Activated CD4-positive, alpha-beta T cell treated with anti-CD3 and anti-CD28 coated beads, Interleukin-2, amount 10 ng/mL, durations not matched to agents 24 days and 14 days (primary cell): Measurements from ENCODE around the gene PLA2G10. TPM values are rescaled to one million over a fixed set of nuclear protein-coding genes. Genes with fewer than 3 reads are reported as not detected.

ENCODE experiments used
- DNase-seq: peaks from one replicate; pipeline ENCODE4 v3.0.0; 2022
- H3K27ac Mint-ChIP-seq: one replicate; pipeline ENCODE4 v1.8.0; 2022; ENCODE audit warnings: mild to moderate bottlenecking, mixed read lengths
- H3K27me3 Mint-ChIP-seq: one replicate; pipeline ENCODE4 v1.8.0; 2022; ENCODE audit warnings: mixed read lengths
- H3K36me3 Mint-ChIP-seq: one replicate; pipeline ENCODE4 v1.8.0; 2022; ENCODE audit warnings: low read depth, mild to moderate bottlenecking, mixed read lengths
- H3K4me1 Mint-ChIP-seq: one replicate; pipeline ENCODE4 v1.8.0; 2021; ENCODE audit warnings: mixed read lengths
- H3K4me3 Mint-ChIP-seq: one replicate; pipeline ENCODE4 v1.8.0; 2022; ENCODE audit warnings: mild to moderate bottlenecking, moderate library complexity, mixed read lengths
- H3K9me3 Mint-ChIP-seq: one replicate; pipeline ENCODE4 v1.8.0; 2021; ENCODE audit warnings: mixed read lengths
- intact Hi-C: fragments of 100-400 bp; cut with micrococcal nuclease; formaldehyde crosslinking; loops from one replicate; pipeline ENCODE4 v1.15.1; 2023
- total RNA-seq: library from RNA; stranded (reverse); gene quantifications from 2 replicates; pipeline ENCODE4 v1.2.3, GENCODE V29; 2022

The PLA2G10 gene
- total RNA-seq, 1 donor from 2014 or later, result not detected

GRCh38 chr16:14678748-14679497 lies 15.2 kb downstream of the PLA2G10 start:
- intact Hi-C loops, result no loop called here
- peaks cover 2% of the 10 kb centered on the region for H3K36me3 Mint-ChIP-seq
- H3K27me3 Mint-ChIP-seq, result peaks cover 4% of the 10 kb centered on the region
- no peak for DNase-seq
- H3K9me3 Mint-ChIP-seq, result peaks cover 7% of the 10 kb centered on the region
- H3K27ac Mint-ChIP-seq, result no peak overlapping the region
- peaks cover 3% of the 10 kb centered on the region for H3K4me1 Mint-ChIP-seq
- H3K4me3 Mint-ChIP-seq, result no peak overlapping the region

DNA sequence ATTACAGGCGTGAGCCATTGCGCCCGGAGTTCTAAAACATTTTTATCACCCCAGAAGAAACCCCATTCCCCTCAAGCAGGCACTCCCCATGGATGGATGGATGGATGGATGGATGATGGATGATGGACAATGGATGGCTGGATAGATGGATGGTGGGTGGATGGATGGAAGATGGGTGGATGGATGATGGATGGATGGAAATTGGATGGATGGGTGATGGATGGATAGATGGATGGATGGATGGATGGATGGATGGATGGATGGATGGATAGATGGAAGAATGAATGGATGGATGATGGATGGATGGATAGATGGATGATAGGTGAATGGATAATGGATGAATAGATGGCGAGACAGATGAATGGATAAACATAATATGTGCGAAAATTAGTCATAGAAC lies 16.5 kb downstream of the PLA2G10 start:
- intact Hi-C loops, result no loop called here
- DNase-seq, result no peak
- no peak overlapping the region for H3K4me3 Mint-ChIP-seq
- H3K4me1 Mint-ChIP-seq, result peaks cover 4% of the 10 kb centered on the region
- H3K36me3 Mint-ChIP-seq, result peaks cover 3% of the 10 kb centered on the region
- H3K27ac Mint-ChIP-seq, result no peak overlapping the region
- H3K27me3 Mint-ChIP-seq, result peaks cover 4% of the 10 kb centered on the region
- H3K9me3 Mint-ChIP-seq, result peaks cover 11% of the 10 kb centered on the region

GRCh38 chr16:14676633-14677032 lies 17.5 kb downstream of the PLA2G10 start:
- DNase-seq, result no peak
- Mint-ChIP-seq H3K4me3 (no peak overlapping the region), H3K36me3 (peaks cover 5% of the 10 kb centered on the region), H3K27ac (no peak overlapping the region), H3K27me3 (peaks cover 4% of the 10 kb centered on the region), H3K4me1 (peaks cover 7% of the 10 kb centered on the region), H3K9me3 (peaks cover 11% of the 10 kb centered on the region)
- intact Hi-C loops, result no loop called here

DNA sequence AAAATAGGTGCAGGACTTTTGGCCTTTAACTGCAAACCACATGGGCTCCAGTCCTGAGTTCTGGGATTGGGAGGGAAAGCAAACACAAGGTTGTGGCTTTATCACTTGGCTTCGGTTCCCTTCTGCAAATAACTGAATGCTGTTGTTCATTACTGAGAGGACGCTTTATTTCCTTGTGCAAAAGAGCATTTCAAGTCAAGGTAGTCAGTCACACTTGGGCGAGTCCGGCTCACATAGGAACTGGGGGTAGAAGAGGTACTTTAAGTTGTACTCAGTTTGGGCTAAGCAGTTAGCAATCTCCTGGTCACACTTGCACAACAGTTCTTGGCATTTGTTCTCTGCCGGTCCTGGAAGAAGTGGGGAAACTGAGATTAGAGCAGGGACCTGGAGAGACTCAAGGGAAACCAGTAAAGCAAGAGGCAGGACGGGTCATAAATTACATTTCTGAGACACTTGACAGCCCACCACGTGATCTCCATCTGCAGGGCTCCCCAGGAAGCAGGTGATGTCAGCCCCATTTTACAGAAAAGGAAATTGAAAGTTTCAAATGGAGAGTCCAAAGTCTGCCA lies 21.6 kb downstream of the PLA2G10 start:
- DNase-seq, result peak; percentile 60
- intact Hi-C loops, result no loop called here
- H3K4me1 Mint-ChIP-seq, result peaks cover 7% of the 10 kb centered on the region
- no peak overlapping the region for H3K4me3 Mint-ChIP-seq
- no peak overlapping the region for H3K27ac Mint-ChIP-seq
- peaks cover 7% of the 10 kb centered on the region for H3K9me3 Mint-ChIP-seq
- H3K36me3 Mint-ChIP-seq, result peaks cover 23% of the 10 kb centered on the region
- no peaks in the 10 kb centered on the region for H3K27me3 Mint-ChIP-seq

GRCh38 chr16:14669776-14670175 lies 24.3 kb downstream of the PLA2G10 start:
- intact Hi-C loops, result no loop called here
- H3K36me3 Mint-ChIP-seq, result peaks cover 47% of the 10 kb centered on the region
- DNase-seq, result no peak
- H3K27ac Mint-ChIP-seq, result no peak overlapping the region
- H3K4me1 Mint-ChIP-seq, result peaks cover 4% of the 10 kb centered on the region
- no peak overlapping the region for H3K4me3 Mint-ChIP-seq
- no peaks in the 10 kb centered on the region for H3K27me3 Mint-ChIP-seq
- H3K9me3 Mint-ChIP-seq, result peaks cover 7% of the 10 kb centered on the region

GRCh38 chr16:14668556-14669223 lies 25.4 kb downstream of the PLA2G10 start:
- no peak for DNase-seq
- Mint-ChIP-seq H3K27ac (no peak overlapping the region), H3K4me3 (no peak overlapping the region), H3K27me3 (no peaks in the 10 kb centered on the region), H3K9me3 (peaks cover 2% of the 10 kb centered on the region), H3K4me1 (peaks cover 4% of the 10 kb centered on the region), H3K36me3 (peaks cover 54% of the 10 kb centered on the region)
- intact Hi-C loops, result no loop called here

GRCh38 chr16:14667347-14668266 lies 26.5 kb downstream of the PLA2G10 start:
- DNase-seq, result no peak
- H3K36me3 Mint-ChIP-seq, result peaks cover 57% of the 10 kb centered on the region
- H3K9me3 Mint-ChIP-seq, result no peaks in the 10 kb centered on the region
- intact Hi-C loops, result no loop called here
- H3K4me1 Mint-ChIP-seq, result peaks cover 3% of the 10 kb centered on the region
- H3K27ac Mint-ChIP-seq, result no peak overlapping the region
- no peak overlapping the region for H3K4me3 Mint-ChIP-seq
- no peaks in the 10 kb centered on the region for H3K27me3 Mint-ChIP-seq

GRCh38 chr16:14658063-14658462 lies 36.0 kb downstream of the PLA2G10 start:
- H3K4me1 Mint-ChIP-seq, result peaks cover 6% of the 10 kb centered on the region
- DNase-seq, result peak; percentile 58
- no peak overlapping the region for H3K4me3 Mint-ChIP-seq
- H3K9me3 Mint-ChIP-seq, result no peaks in the 10 kb centered on the region
- intact Hi-C loops, result no loop called here
- H3K27ac Mint-ChIP-seq, result peak overlapping the region; percentile 71
- no peaks in the 10 kb centered on the region for H3K27me3 Mint-ChIP-seq
- H3K36me3 Mint-ChIP-seq, result peaks cover 46% of the 10 kb centered on the region

- no peaks in the 10 kb centered on the region for H3K9me3 Mint-ChIP-seq
- no peak overlapping the region for H3K4me3 Mint-ChIP-seq
- H3K4me1 Mint-ChIP-seq, result peaks cover 9% of the 10 kb centered on the region
- peak overlapping the region; percentile 60 for H3K27ac Mint-ChIP-seq
- H3K27me3 Mint-ChIP-seq, result no peaks in the 10 kb centered on the region
- peaks cover 57% of the 10 kb centered on the region for H3K36me3 Mint-ChIP-seq
- intact Hi-C loops, result no loop called here
- DNase-seq, result no peak
Observed at GRCh38 chr16:14652726-14653125, 41.4 kb downstream of the PLA2G10 start.

- no peak for DNase-seq
- H3K4me1 Mint-ChIP-seq, result peaks cover 9% of the 10 kb centered on the region
- H3K27me3 Mint-ChIP-seq, result no peaks in the 10 kb centered on the region
- peaks cover 54% of the 10 kb centered on the region for H3K36me3 Mint-ChIP-seq
- intact Hi-C loops, result no loop called here
- H3K9me3 Mint-ChIP-seq, result no peaks in the 10 kb centered on the region
- no peak overlapping the region for H3K4me3 Mint-ChIP-seq
- H3K27ac Mint-ChIP-seq, result peak overlapping the region; percentile 48
Observed at GRCh38 chr16:14650629-14651028, 43.5 kb downstream of the PLA2G10 start.

DNA sequence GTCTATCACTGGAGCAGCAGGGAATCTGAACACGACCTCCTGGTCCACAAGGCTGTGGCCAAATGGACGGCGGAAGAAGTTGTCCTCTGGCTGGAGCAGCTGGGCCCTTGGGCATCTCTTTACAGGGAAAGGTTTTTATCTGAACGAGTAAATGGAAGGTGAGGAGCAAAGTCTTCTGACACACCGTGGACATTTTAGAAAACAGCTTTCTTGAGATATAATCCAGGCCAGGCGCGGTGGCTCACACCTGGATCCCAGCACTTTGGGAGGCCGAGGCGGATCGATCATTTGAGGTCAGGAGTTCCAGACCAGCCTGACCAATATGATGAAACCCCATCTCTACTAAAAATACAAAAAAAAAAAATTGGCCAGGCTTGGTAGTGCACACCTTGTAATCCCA lies 44.3 kb downstream of the PLA2G10 start:
- intact Hi-C loops, result no loop called here
- no peak overlapping the region for H3K27ac Mint-ChIP-seq
- no peak overlapping the region for H3K4me3 Mint-ChIP-seq
- no peaks in the 10 kb centered on the region for H3K27me3 Mint-ChIP-seq
- no peak for DNase-seq
- no peaks in the 10 kb centered on the region for H3K9me3 Mint-ChIP-seq
- peaks cover 51% of the 10 kb centered on the region for H3K36me3 Mint-ChIP-seq
- peaks cover 10% of the 10 kb centered on the region for H3K4me1 Mint-ChIP-seq

GRCh38 chr16:14641926-14642325 lies 52.2 kb downstream of the PLA2G10 start:
- Mint-ChIP-seq H3K4me3 (no peak overlapping the region), H3K36me3 (peaks cover 34% of the 10 kb centered on the region), H3K4me1 (peaks cover 25% of the 10 kb centered on the region), H3K9me3 (no peaks in the 10 kb centered on the region), H3K27ac (no peak overlapping the region), H3K27me3 (no peaks in the 10 kb centered on the region)
- intact Hi-C loops, result no loop called here
- no peak for DNase-seq

DNA sequence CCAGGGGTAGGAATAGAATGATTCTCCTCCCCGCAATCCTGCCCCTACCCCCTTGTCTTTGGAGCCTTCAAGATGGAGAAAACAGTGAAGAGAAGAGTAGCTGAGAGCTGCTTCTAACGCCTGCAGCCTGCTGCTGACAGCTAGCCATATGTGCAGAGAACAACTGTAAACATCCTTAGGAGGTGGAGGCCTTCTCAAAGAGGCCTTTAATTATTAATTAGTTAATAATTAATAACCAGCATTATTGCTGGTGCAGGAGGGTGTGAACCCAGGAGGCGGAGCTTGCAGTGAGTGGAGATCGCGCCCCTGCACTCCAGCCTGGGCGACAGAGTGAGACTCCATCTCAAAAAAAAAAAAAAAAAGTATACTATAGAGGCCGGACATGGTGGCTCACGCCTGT lies 52.9 kb downstream of the PLA2G10 start:
- DNase-seq, result no peak
- H3K4me1 Mint-ChIP-seq, result peaks cover 29% of the 10 kb centered on the region
- no peak overlapping the region for H3K4me3 Mint-ChIP-seq
- intact Hi-C loops, result no loop called here
- peaks cover 31% of the 10 kb centered on the region for H3K36me3 Mint-ChIP-seq
- H3K27ac Mint-ChIP-seq, result no peak overlapping the region
- no peaks in the 10 kb centered on the region for H3K9me3 Mint-ChIP-seq
- H3K27me3 Mint-ChIP-seq, result no peaks in the 10 kb centered on the region
